Measurements from ENCODE around the gene EIF4G3. TPM values are rescaled to one million over a fixed set of nuclear protein-coding genes. Genes with fewer than 3 reads are reported as not detected.

Gene EIF4G3
- 14.1 to 22.3 TPM (median 19.3 TPM) in 5 replicates for total RNA-seq (2022; extraction: Qiagen RNA extraction; ENCODE audit: low read depth)

GRCh38 chr1:21176586-21177555 is at the start of gene EIF4G3:
EIF4G3 (minus strand) TSS chr1:21176897; CDS start chr1:21002742, 174,155 bp downstream.

GRCh38 chr1:20787029-20787839 is 389.5 kb downstream of the EIF4G3 start, which contains the start of gene HP1BP3:
HP1BP3 (minus strand) TSS chr1:20787307; CDS start chr1:20780440, 6,867 bp downstream.

Other genes with a start within 250 kb of the EIF4G3 start
- gene ECE1, start 113.6 kb upstream of the EIF4G3 start, total RNA-seq (2022; extraction: Qiagen RNA extraction; ENCODE audit: low read depth), result 55.3 to 70.4 TPM (median 64.0 TPM) in 5 replicates